ENCODE data around the gene PGGHG.
"Not testable (repeated sequence)": the region's sequence is repeated elsewhere in the genome, so short reads cannot be mapped to it uniquely, and the experiment has no call there.

The PGGHG gene

DNA sequence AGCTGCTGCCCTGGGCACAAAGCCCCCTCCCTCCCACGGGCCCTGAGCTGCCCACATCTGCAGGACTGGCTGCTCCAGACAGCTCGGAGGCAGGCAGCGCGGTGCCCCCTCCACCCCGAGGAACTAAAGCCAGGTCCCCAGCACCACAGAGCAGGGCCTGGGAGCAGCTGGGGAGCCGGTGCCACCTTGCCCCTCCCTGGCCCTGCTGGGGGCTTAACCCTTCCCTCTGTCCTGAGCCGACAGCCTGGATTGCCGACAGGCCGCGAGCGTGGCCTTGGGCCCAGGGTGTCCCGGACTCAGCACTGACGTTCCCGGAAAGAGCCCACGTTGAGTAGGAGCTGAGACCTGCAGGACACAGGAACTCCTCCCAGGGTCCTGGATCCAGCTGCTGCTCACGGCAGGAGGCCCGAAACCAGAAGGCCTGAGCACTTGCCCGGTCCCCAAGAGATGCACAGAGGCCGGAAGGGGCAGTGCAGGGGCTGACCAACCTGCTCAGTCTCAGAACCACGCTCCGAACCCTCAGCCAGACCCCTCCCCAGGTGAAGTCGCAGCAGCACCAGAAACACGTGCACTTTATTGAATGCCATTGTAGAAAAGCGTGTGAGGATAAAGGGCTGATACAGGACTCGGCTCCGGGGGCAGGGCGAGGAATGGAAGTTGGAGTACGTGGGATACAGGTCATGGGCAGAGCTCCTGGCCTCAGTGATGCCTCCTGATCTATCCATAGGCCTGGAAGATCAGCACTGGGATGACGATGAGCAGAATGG, 30.4 kb downstream of the PGGHG start:
- DNase-seq; intact Hi-C loops (cut with DNase I): not testable (repeated sequence)

DNA sequence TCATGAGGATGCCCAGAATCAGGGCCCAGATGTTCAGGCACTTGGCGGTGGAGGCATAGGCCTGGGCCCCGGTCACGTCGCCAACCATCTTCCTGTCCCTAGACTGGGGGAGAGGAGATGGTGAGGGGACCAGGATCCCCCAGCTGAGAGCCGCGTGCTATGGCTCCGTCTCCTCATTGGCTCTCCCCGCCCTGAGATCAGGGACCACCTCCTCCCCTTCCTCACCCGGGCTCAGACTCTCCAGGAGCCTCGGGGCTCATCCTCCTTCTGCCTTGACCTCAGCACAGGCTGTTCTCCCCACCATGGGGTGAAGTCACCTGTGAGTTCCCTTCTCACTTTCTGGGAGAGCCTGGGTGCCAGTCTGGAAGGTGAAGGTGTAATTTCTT, 31.0 kb downstream of the PGGHG start:
- intact Hi-C loops (cut with DNase I); DNase-seq: not testable (repeated sequence)

DNA sequence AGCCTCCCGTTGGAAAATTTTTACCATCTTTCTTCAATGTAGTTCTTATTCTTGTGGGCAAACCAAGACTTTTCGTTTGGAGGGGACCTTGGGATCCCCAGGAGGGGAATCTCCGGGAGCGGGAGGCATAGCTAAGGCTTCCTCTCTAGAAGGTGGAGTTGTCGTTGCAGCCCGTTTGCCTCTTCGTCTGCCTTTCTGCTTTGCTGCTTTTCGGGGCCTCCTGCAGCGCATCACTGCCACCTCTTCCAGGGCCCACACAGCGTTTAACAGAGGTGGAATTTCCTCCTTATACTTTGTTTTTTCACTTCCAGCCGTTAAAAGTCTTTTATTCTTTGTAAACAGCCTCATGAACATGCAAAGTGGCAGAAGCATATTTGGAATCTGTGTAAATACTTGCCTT, 35.2 kb downstream of the PGGHG start:
- peak in 1 of 42 donors; percentile 16 for DNase-seq
- intact Hi-C loops (cut with DNase I): no loop called here

DNA sequence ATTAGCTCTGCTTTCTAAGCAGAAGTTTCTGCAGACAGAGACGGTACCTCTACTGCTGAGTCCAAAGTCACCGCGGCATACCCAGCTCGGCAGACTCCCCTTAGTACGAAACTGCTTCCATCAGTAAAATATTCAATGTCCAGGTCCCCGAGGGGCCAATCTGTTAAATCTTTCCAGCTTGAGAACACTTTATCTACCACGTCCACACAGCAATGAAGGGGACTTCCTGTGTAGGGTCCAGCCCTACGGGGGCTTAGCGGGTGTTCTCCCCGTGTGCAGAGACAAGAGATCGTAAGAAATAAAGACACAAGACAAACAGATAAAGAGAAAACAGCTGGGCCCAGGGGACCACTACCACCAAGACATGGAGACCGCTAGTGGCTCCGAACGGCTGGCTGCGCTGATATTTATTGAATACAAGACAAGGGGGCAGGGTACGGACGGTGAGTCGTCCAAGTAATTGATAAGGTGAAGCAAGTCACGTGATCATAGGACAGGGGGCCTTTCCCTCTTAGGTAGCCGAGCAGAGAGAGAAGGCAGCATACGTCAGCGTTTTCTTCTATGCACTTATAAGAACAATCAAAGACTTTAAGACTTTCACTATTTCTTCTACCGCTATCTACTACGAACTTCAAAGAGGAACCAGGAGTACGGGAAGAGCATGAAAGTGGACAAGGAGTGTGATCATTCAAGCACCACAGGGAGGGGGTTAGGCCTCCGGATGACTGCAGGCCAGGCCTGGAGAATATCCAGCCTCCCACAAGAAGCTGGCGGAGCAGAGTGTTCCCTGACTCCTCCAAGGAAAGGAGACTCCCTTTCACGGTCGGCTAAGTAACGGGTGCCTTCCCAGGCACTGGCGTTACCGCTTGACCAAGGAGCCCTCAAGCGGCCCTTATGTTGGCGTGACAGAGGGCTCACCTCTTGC, 35.9 kb downstream of the PGGHG start:
- peak in 3 of 42 donors; percentile 36 to 52 (median 43) for DNase-seq
- intact Hi-C loops (cut with DNase I): not testable (repeated sequence)

DNA sequence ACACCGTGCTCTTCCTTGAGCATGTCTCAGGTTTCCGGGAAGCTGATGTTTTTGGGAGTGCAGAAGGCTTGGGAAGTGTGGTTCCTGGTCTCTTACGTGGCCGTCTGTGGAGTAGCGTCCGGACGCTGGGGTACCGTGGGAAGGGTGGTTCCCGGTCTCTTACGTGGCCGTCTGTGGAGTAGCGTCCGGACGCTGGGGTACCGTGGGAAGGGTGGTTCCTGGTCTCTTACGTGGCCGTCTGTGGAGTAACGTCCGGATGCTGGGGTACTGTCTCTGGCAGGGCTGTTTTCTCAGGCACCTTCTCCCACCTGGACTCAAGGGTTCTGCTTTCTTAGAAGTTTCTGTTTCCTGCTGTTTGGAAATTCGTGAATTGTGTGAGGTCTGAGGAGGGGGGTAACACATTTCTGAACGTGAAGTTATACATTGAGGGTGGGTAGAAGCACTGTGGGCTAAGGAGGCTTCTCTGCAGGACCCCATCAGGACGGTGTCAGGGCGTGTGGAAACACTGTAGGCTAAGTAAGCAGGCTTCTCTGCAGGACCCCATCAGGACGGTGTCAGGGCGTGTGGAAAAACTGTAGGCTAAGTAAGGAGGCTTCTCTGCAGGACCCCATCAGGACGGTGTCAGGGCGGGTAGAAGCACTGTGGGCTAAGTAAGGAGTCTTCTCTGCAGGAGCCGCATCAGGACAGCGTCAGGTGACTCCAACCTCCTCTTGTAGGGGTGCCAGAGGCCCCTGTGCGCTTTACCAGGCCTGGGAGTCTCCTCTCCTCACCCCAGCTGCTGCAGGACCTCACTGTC, 37.1 kb downstream of the PGGHG start:
- peak in 1 of 42 donors; percentile 12 for DNase-seq
- intact Hi-C loops (cut with DNase I): no loop called here

DNA sequence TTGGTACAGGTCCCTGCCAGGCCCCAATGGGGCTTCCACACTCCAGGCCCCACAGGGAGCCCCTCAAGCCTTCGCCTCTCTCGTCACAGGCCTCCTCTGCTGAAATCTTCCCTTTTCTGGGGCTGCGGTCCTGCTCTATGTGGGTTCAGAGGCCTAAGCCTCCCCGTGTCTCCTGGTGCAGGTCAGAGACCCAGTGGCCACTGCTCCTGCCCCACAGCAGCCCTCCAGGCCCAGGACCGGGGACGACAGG, 37.6 kb downstream of the PGGHG start:
- DNase-seq: peak in 1 of 42 donors; percentile 17
- intact Hi-C loops (cut with DNase I): no loop called here

DNA sequence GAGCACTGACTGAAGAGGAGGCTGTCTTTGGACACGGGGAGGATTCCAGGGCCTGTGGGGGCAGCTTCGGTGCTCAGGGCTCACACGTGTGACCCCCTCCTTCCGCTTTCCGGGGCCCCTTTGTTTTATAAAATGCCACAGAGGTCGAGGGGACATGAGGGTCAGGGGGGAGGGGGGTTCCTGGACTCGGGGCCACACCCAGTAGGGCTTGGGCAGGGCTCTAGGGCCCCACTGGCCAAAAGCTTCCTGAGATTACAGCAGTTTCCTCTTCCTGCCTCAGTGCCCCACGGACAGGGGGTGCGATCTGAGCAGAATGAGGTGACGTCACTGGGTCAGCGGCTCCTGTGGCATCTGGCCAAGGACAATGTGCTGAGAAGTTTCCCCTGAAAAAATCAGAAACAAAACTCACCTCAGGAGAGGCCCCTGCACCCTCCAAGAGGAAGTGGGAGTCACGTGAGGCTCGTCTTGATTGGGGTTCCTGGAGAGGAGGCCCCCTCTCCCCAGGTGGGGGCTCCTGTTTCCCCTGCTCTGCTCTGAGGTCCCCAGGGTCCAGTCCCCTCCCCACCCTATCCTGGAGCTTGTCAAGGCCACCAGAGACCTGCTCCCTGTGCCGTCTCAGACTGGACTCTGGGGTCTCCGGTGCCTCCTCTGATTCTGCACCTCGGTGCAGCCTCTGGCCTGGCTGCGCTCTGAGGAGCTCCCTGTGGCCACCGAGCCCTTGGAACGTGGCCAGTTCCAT, 38.1 kb downstream of the PGGHG start:
- intact Hi-C loops (cut with DNase I): no loop called here
- peak in 37 of 42 donors; percentile 22 to 83 (median 54) for DNase-seq

DNA sequence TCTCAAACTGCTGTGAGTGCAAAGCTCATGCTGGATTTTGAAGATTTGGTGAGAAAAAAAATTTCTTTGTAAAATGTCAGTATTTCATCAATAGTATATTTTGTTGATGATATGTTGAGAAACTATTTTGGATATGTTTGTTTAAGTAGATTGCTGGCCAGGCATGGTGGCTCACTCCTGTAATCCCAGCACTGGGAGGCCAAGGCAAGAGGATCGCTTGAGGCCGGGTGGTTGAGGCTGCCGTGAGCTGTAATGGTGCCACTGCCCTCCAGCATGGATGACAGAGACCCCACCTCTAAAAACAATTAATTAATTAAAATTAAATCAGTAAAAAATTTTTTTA, 38.6 kb downstream of the PGGHG start:
- intact Hi-C loops (cut with DNase I): no loop called here

DNA sequence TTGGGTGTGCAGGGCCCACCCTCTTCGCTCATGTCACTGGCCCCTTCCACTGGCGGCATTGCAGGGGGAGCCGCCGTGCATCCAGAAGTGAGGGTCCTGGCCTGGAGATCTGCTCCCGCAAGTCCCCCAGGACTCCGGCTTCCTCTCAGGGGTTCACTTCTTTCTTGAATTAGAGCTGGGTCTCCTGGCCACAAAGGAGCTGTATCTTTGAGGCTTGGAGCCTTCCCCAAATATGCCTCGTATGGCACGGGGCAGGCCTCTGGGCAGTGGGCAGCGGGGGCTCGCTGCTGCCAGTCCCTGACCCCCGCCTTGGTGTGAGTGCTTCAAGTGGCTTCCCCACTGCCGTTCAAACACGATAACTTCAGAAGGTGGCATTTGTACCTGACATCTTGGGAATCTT, 39.1 kb downstream of the PGGHG start:
- DNase-seq: no peak

More for the DNA sequence above, 38.6 kb downstream of the PGGHG start:
- no peak for DNase-seq

DNA sequence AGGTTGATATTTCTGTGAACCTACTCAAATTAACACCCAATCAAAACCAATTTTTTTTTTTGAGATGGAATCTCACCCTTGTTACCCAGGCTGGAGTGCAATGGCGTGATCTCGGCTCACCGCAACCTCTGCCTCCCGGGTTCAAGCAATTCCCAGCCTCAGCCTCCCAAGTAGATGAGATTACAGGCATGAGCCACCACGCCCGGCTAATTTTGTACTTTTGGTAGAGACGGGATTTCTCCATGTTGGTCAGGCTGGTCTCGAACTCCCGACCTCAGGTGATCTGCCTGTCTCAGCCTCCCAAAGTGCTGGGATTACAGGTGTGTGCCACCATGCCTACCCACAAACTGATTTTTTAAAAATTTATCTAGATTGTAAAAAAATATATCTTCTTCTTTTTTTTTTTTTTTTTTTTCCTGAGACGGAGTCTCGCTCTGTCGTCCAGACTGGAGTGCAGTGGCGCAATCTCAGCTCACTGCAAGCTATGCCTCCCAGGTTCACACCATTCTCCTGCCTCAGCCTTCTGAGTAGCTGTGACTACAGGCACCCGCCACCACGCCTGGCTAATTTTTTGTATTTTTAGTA, 39.7 kb downstream of the PGGHG start:
- intact Hi-C loops (cut with DNase I); DNase-seq: not testable (repeated sequence)

More for the DNA sequence above, 39.1 kb downstream of the PGGHG start:
- intact Hi-C loops (cut with DNase I): no loop called here

DNA sequence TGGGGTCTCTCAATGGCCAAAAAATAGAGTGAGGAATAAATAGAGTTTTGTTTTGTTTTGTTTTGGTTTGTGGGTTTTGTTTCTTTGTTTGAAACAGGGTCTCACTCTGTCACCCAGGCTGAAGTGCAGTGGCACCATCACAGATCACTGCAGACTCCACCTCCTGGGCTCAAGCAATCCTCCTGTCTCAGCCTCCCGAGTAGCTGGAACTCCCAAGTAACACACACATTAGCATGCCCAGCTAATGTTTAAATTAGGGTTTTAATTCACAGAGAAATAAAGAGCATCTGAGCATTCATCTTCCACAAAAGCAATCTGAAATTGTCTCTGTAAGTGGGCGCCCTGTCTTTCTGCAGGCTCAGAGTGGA, 40.9 kb downstream of the PGGHG start:
- intact Hi-C loops (cut with DNase I): no loop called here
- DNase-seq: no peak

DNA sequence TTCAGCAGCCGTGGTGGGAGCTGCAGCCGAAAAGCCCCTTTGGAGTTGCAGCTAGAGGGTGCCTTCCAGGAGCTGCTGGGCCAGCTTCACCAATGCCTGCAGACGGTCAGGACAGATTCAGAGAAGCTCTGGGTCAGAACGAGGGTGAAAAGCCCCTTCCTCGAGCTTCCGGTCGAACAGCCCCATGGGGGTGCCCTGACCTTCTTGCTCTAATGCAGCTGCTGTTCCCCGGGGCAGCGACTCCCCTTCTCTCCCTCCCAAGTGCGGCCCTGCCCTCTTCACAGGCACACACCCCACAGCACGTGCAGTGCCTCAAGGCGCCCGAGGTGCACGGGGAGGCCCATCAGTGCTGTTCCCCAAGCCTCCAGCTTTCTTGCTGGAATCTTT, 41.4 kb downstream of the PGGHG start:
- intact Hi-C loops (cut with DNase I): no loop called here
- DNase-seq: no peak

DNA sequence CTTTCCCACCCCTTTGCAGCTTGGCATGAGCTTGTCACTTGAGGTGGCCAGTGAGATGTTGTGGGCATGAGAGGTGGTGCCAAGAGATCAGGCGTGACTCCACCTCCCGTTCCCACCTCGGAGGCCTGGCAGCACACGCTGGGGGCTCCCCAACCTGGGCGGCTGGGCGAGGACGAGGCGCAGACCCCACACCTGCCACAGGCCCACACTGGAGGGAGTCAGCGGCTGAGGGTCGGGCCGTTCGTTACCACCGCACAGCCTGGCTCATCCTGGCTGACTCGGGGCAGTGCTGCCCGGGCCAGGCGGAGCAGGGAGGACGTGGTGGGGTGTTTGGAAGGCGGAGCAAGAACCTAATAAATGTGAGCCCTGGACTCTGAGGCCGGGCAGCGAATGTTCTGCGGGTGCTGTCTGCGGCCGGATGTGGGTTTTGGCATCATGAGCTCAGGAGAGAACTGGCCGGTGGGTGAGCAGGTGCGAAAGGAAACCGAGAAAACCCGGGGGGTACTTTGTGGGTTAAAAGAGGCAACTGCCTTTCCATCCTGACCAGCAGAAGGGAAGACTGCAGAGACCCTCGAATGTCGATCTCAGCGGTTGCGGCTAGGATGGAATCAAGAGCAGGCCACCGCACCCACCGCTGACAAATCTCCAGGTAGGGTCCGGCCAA, 41.9 kb downstream of the PGGHG start:
- intact Hi-C loops (cut with DNase I): no loop called here
- no peak for DNase-seq

DNA sequence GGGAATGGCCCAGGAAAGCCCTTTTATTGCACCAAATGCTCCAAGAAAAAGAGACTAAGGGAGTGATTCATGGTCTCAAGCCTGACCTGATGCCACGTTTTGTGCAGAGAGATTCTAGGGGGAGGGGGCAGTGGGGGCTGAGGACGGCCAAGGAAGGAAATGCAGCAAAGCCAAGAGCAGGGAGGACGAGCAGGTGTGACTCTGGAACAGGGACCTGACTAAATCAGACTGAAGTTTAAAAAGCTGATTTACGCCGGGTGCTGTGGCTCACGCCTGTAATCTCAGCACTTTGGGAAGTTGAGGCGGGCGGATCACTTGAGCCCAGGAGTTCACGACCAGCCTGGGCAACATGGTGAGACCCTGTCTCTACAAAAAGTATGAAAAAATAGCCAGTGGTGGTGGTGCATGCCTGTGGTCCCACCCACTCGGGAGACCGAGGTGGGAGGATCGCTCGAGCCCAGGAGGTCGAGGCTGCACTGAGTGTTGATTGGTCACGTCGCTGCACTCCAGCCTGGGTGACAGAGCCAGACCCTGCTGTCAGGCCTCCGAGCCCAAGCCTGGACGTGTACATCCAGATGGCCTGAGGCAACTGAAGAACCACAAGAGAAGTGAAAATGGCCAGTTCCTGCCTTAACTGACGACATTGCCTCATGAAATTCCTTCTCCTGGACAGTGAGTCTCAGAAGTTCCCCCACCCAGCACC, 42.6 kb downstream of the PGGHG start:
- intact Hi-C loops (cut with DNase I): no loop called here
- no peak for DNase-seq

DNA sequence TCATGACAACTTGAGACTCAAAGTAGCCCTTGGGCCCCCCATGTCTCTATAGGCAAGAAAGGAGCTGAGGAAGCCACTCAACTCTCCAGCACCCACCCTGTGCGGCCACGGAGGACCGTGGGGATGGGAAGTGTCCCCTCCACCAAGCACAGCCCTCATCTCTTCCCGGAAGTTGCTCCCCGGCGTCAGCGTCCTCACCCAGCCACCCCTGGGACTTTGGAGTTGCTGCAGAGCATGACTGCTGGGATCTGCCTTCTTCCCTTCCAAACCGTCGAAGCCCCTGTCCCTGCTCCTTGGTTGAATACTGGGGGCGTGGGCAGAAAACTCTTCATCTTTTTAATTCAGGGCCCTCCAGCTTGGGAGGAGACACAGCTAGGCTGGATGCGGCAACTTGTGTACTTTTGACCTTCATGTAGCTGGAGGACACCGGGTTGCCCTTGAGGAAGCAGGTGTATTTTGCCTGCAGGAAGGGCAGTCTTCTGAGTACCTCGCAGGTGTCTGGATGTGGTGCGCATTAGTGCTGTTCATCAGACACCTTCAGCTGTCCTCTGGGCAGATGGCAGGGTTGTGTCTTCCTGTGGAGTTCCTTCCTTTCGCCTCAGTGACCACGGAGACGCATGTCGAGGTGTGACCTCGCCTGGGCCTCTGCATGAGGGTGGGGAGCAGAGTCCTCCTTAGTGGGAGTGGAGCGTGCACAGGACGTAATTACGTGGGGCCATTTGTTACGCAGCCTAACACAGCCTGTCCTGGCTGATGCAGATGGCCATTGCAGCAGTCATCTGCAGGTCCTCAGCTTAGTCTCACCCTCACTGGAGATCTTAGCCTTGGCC, 43.9 kb downstream of the PGGHG start:
- no peak for DNase-seq
- intact Hi-C loops (cut with DNase I): no loop called here

DNA sequence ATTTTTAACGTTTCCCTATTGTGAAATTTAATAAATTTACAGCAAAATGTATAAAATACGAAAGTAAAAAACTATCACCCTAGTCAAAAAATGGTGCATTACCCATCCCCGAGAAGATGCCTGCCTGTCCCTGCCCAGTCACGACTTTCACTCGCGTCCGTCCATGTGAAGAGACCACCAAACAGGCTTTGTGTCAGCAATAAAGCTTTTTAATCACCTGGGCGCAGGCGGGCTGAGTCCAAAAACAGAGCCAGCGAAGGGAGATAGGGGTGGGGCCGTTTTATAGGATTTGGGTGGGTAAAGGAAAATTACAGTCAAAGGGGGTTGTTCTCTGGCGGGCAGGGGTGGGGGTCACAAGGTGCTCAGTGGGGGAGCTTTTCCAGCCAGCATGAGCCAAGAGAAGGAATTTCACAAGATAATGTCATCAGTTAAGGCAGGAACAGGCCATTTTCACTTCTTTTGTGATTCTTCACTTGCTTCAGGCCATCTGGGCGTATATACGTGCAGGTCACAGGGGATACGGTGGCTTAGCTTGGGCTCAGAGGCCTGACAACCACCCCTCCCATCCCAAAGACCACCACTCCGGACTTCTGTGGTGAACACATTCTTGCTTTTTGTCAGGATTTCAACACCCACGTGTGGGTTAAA, 44.8 kb downstream of the PGGHG start:
- DNase-seq: not testable (repeated sequence)

More for the DNA sequence above, 44.8 kb downstream of the PGGHG start:
- intact Hi-C loops (cut with DNase I): not testable (repeated sequence)

All from head of caudate nucleus (tissue), 42 donors.